GM12864 (cell line): Measurements from ENCODE around the gene HDHD2.

Experiments
- DNase-seq: peaks from one replicate; pipeline ENCODE4 v3.0.0-alpha.2; 2011; ENCODE audit warnings: low read depth
- H3K4me3 ChIP-seq: 2 replicates; pipeline ENCODE4 v1.5.1; 2011; ENCODE audit warnings: mild to moderate bottlenecking, low read depth, low read length, control low read depth
- TF ChIP-seq, protein P1 (sequence below): IDR thresholded peaks from 2 replicates; pipeline ENCODE4 v1.5.1; 2011; ENCODE audit warnings: low read depth, mild to moderate bottlenecking, moderate library complexity, low read length, control low read depth, inconsistent platforms; ENCODE audit errors: missing control alignments

Gene HDHD2

DNA sequence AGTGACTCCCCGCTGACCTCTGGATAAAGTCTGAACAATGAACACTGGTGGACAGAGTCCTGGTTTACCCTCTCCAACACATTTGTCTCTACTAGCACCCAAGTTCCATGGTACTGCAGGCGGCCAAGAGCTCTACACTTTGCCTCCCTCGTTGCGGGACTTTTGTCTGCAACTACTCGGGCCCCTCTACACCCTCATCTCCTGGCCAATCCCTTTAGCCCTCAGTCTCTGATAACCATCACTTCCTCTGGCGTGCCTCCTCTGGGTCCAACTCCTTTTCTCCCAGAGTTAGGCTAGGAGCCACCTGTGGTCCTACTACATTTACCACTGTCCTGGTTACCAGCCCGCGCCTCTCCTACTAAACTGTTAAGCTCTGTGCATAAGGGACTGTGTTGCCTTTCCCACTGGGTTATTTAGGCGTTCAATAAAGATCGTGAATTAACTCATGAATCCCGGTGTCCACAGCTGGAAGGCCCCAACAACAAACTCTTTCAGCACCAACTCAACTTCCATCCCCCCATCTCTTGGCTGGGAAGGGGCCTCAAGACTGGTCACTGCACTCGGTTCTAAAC lies 757 bp downstream of the HDHD2 start:
- DNase-seq, result no peak
- TF ChIP-seq, protein P1, sequence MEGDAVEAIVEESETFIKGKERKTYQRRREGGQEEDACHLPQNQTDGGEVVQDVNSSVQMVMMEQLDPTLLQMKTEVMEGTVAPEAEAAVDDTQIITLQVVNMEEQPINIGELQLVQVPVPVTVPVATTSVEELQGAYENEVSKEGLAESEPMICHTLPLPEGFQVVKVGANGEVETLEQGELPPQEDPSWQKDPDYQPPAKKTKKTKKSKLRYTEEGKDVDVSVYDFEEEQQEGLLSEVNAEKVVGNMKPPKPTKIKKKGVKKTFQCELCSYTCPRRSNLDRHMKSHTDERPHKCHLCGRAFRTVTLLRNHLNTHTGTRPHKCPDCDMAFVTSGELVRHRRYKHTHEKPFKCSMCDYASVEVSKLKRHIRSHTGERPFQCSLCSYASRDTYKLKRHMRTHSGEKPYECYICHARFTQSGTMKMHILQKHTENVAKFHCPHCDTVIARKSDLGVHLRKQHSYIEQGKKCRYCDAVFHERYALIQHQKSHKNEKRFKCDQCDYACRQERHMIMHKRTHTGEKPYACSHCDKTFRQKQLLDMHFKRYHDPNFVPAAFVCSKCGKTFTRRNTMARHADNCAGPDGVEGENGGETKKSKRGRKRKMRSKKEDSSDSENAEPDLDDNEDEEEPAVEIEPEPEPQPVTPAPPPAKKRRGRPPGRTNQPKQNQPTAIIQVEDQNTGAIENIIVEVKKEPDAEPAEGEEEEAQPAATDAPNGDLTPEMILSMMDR, result no peak
- peak overlapping the region; percentile 72 for H3K4me3 ChIP-seq

DNA sequence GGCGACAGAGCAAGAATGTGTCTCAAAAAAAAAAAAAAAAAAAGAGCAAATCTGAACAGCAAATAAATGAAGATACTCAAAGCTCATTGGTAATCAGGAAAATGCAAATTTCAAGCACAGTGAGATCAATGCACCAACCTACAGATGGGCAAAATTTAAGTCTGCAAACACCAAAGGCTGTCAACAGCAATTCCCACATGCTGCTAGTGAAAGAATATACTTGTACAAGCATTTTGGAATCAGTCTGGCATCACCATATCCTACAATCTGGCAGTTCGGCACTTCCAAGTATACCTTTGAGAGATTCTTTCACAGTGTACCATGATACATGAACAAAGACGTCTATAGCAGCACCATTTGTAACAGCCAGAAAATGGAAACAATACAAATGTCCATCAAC lies 4.1 kb downstream of the HDHD2 start:
- no peak overlapping the region for H3K4me3 ChIP-seq
- no peak for DNase-seq
- TF ChIP-seq, protein P1, result no peak

DNA sequence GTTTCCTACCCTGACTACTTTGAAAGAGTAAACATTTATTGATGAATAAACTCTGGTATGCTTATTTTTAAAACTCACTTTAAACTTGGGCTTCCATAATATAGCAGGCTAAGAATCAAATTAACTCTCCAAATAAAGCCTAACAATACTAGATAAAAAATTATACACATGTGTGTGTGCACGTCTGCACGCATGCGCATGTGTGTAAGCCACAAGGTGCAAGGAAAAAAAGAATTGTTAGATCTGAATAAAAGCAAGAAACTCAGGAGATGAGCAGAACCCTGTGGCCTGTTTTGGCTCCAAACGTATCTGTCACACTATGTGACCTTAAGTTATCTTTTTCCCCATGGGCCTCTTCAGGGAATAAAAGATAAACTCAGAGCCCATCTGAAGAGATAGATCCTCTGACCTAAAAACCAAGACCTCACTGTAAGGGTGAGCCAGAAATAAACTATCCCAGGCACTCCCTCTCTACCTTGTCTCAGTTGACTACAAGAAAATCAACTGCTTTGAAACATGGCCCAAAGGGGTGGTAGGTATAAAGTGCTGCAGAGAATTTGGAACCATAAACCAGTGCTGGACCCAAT lies 6.3 kb downstream of the HDHD2 start:
- DNase-seq, result no peak
- TF ChIP-seq, protein P1, result no peak
- H3K4me3 ChIP-seq, result no peak overlapping the region

DNA sequence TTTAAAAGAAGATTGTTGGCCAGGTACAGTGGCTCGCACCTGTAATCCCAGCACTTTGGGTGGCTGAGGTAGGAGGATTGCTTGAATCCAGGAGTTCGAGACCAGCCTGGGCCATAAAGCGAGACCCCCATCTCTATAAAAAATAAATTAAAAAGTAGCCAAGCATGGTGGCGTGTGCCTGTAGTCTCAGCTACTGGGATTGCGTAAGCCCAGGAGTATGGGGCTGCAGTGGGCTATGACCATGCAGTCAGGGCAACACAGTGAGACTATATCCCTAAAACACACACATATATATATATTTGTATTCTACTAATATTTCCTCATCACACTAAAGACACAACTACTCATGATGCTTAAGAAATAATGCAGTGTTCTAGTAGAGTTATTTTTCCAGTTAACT lies 7.1 kb downstream of the HDHD2 start:
- H3K4me3 ChIP-seq, result no peak overlapping the region
- no peak for DNase-seq
- TF ChIP-seq, protein P1, result no peak

GRCh38 chr18:47141289-47141688 lies 9.0 kb downstream of the HDHD2 start:
- TF ChIP-seq, protein P1, result no peak
- no peak for DNase-seq
- no peak overlapping the region for H3K4me3 ChIP-seq

DNA sequence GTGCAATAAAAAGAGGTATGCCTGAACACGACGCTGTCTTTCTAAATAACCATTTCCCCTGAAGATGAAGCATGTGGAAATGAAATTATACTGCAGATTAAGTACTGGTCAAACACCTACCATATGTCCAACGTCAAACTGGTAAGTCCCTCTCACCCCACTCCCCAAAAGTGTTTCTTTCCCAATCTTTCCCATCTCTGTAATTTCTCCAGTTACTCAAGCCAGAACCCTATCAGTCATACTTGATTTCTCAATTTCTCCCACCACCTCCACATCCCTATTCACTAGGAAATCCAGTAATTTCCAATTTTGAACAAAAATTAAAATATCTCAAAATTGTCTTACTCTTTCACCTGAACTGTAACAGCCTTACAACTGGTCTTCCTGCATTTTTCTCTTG lies 29.2 kb downstream of the HDHD2 start:
- TF ChIP-seq, protein P1, result no peak
- H3K4me3 ChIP-seq, result no peak overlapping the region
- DNase-seq, result no peak

DNA sequence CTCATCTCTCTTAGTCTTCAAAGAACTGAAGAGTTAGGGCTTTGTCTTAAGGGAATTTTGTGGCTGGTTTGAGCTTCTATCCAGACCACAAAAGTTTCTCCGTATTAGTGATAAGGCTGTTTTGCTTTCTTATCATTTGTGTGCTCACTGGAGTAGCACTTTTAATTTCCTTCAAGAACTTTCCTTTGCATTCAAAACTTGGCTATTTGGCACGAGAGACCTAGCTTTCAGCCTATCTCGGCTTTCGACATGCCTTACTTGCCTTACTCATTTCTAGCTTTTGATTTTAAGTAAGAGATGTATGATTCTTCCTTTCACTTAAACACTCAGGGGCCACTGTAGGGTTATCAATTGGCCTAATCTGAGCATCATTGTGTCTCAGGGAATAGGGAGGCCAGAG lies 29.9 kb downstream of the HDHD2 start:
- TF ChIP-seq, protein P1, result no peak
- DNase-seq, result peak; percentile 41
- no peak overlapping the region for H3K4me3 ChIP-seq
